BJ (cell line): ENCODE data around the gene ZFX. TPM values are rescaled to one million over a fixed set of nuclear protein-coding genes. Genes with fewer than 3 reads are reported as not detected.

Experiments
- CTCF ChIA-PET: fragments of 350-600 bp; formaldehyde crosslinking; extraction: SDS; loops from one replicate; lab custom pipeline; 2021; ENCODE audit warnings: antibody characterized with exemption, inconsistent platforms; lab: Yijun Ruan, JAX
- POLR2A ChIA-PET: fragments of 300-600 bp; sonication (Branson Sonifier 250); formaldehyde crosslinking; extraction: SDS; loops from one replicate; lab custom pipeline; 2021; ENCODE audit warnings: antibody characterized with exemption; lab: Charles Lee
- DNase-seq: peaks from one replicate; pipeline ENCODE4 v3.0.0-alpha.2; 2011; ENCODE audit warnings: low read depth
- H3K27me3 ChIP-seq: 2 replicates; pipeline ENCODE4 v1.6.0; 2011; ENCODE audit warnings: low read length; ENCODE audit not compliant: control insufficient read depth, insufficient read depth
- H3K36me3 ChIP-seq: 2 replicates; pipeline ENCODE4 v1.5.1; 2011; ENCODE audit warnings: low read length; ENCODE audit not compliant: control insufficient read depth, insufficient read depth
- H3K4me3 ChIP-seq: 2 replicates; pipeline ENCODE4 v1.5.1; 2011; ENCODE audit warnings: low read depth, mild to moderate bottlenecking, control low read depth, low read length
- CTCF ChIP-seq: IDR thresholded peaks from 2 replicates; pipeline ENCODE4 v1.5.1; 2011; ENCODE audit warnings: low read depth, mild to moderate bottlenecking, control low read depth, inconsistent platforms, low read length, moderate library complexity; ENCODE audit not compliant: insufficient read depth
- polyA plus RNA-seq: library from polyadenylated mRNA; depleted of rRNA; stranded (reverse); fragments of >200 nt; gene quantifications from 2 replicates; pipeline ENCODE4 v1.2.3, GENCODE V29; 2011

ZFX gene
- polyA plus RNA-seq, 1 experiment: 12.5 TPM

- no peaks in the 10 kb centered on the region for H3K27me3 ChIP-seq
- DNase-seq: no peak
- no peak overlapping the region for H3K4me3 ChIP-seq
- H3K36me3 ChIP-seq: no peaks in the 10 kb centered on the region; the same call in 1 of the 2 replicates
- ChIA-PET POLR2A (no interaction called here), CTCF (no interaction called here)
- TF ChIP-seq CTCF: no peak
Observed at GRCh38 chrX:24169211-24169610, 19.7 kb downstream of the ZFX start.

GRCh38 chrX:24173115-24173847, 23.8 kb downstream of the ZFX start:
- no peak for TF ChIP-seq CTCF
- DNase-seq: no peak
- Histone ChIP-seq H3K4me3 (no peak overlapping the region), H3K27me3 (no peaks in the 10 kb centered on the region), H3K36me3 (peaks cover 5% of the 10 kb centered on the region)
- ChIA-PET CTCF (interaction anchor here (0.9 kb wide), 1 partner anchor 23 kb away, joined by 4 read pairs; no protein-coding TSS in a partner anchor), POLR2A (no interaction called here)

GRCh38 chrX:24175276-24175675, 25.7 kb downstream of the ZFX start:
- CTCF ChIA-PET: no interaction called here
- Histone ChIP-seq H3K27me3 (no peaks in the 10 kb centered on the region), H3K36me3 (peaks cover 5% of the 10 kb centered on the region), H3K4me3 (no peak overlapping the region)
- POLR2A ChIA-PET: no interaction called here
- no peak for DNase-seq
- TF ChIP-seq CTCF: no peak

- H3K27me3 ChIP-seq: no peaks in the 10 kb centered on the region
- ChIA-PET POLR2A (no interaction called here), CTCF (no interaction called here)
- no peak for TF ChIP-seq CTCF
- H3K4me3 ChIP-seq: no peak overlapping the region
- peaks cover 5% of the 10 kb centered on the region for H3K36me3 ChIP-seq
- DNase-seq: no peak
Observed at GRCh38 chrX:24178441-24178840, 28.9 kb downstream of the ZFX start.

GRCh38 chrX:24184018-24184417, 34.5 kb downstream of the ZFX start:
- Histone ChIP-seq H3K4me3 (no peak overlapping the region), H3K27me3 (no peaks in the 10 kb centered on the region), H3K36me3 (peaks cover 2% of the 10 kb centered on the region)
- CTCF ChIA-PET: no interaction called here
- DNase-seq: no peak
- no peak for TF ChIP-seq CTCF
- POLR2A ChIA-PET: no interaction called here
